SK-N-MC (cell line): ENCODE measurements around the gene SLC33A1.

ENCODE experiments used
- DNase-seq: peaks from one replicate; pipeline ENCODE4 v3.0.0-alpha.2; 2011; ENCODE audit warnings: low read depth, low spot score
- H3K27ac ChIP-seq: fragments of 200-600 bp; sonication (generic); 2 replicates; pipeline ENCODE4 v1.5.1; 2016; ENCODE audit warnings: mixed run types
- H3K36me3 ChIP-seq: fragments of 200-600 bp; sonication (generic); 2 replicates; pipeline ENCODE4 v1.6.1; 2017; ENCODE audit warnings: antibody characterized with exemption, low read length, mixed read lengths; ENCODE audit not compliant: insufficient read depth
- H3K4me3 ChIP-seq: fragments of 200-600 bp; sonication (generic); 2 replicates; pipeline ENCODE4 v1.5.1; 2016
- H3K9ac ChIP-seq: fragments of 200-600 bp; sonication (generic); 2 replicates; pipeline ENCODE4 v1.8.0; 2017; ENCODE audit warnings: mixed run types, mixed read lengths; ENCODE audit not compliant: insufficient read length
- H3K9me3 ChIP-seq: fragments of 200-600 bp; sonication (generic); 2 replicates; pipeline ENCODE4 v1.6.1; 2017; ENCODE audit warnings: low read depth, mild to moderate bottlenecking, antibody characterized with exemption, low read length, moderate library complexity, mixed read lengths
- EZH2 ChIP-seq: fragments of 200-600 bp; sonication (generic); IDR thresholded peaks from one replicate; pipeline ENCODE4 v1.6.1; 2017; ENCODE audit warnings: antibody characterized with exemption
- FOXP2 ChIP-seq: optimal IDR thresholded peaks from 2 replicates; pipeline ENCODE3; 2011; ENCODE audit warnings: mild to moderate bottlenecking, moderate library complexity; ENCODE audit not compliant: insufficient read depth; ENCODE audit errors: extremely low read length, control extremely low read depth
- POLR2AphosphoS5 ChIP-seq: IDR thresholded peaks from 2 replicates; pipeline ENCODE4 v1.6.1; 2012; ENCODE audit warnings: mild to moderate bottlenecking, low read depth, low read length, borderline replicate concordance

SLC33A1 gene

GRCh38 chr3:155780291-155780690 lies 73.9 kb downstream of the SLC33A1 start:
- Histone ChIP-seq H3K4me3 (no peak overlapping the region), H3K9me3 (0 out of 2 replicates have a peak, but pooled peaks cover 5% of the 10 kb centered on the region), H3K36me3 (peaks cover 12% of the 10 kb centered on the region), H3K9ac (no peak overlapping the region), H3K27ac (no peak overlapping the region)
- no peak for DNase-seq
- TF ChIP-seq FOXP2 (no peak), POLR2AphosphoS5 (no peak), EZH2 (no peak)

DNA sequence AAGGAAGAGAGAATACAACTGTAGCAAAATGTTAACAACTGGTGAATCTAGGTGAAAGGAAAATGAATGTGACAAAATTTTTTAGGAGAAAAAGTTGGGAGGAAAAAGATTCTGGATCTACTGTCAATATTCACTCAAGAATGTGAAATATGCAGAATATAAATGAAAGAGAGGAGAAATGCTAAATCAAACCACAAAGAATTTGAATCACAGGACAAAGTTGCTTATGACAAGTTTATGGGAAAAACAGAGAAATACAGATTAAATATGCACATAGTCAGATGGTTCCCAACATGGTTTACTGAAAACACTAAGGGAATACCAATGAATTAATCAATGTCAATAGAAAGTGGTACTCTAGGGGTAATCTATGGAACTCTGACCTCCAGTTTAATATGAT lies 75.8 kb downstream of the SLC33A1 start:
- TF ChIP-seq FOXP2 (no peak), POLR2AphosphoS5 (no peak), EZH2 (no peak)
- Histone ChIP-seq H3K9ac (no peak overlapping the region), H3K9me3 (0 out of 2 replicates have a peak, but pooled peaks cover 5% of the 10 kb centered on the region), H3K36me3 (peaks cover 14% of the 10 kb centered on the region), H3K27ac (peak overlapping the region; percentile 38; the same call in 1 of the 2 replicates), H3K4me3 (no peak overlapping the region)
- no peak for DNase-seq

DNA sequence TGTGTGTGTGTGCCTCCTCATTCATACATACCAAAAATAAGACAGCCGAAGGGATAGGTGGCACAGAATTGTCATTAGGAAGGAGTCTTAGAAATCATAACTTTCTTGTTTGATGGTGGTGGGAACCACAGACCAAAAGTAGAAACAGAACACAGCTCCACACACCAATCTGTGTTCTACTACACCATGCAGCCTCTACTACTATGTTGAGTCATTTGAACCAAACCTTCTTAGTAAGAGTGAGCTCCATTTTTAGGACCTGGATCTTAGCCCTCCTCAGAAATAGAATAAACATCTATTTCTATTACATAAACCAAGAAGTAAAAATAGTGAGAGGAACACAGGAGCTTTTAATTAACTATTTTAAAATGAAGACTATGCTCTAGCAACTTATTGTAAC lies 81.4 kb downstream of the SLC33A1 start:
- Histone ChIP-seq H3K9me3 (peaks cover 5% of the 10 kb centered on the region; the same call in 1 of the 2 replicates), H3K4me3 (no peak overlapping the region), H3K9ac (no peak overlapping the region), H3K27ac (no peak overlapping the region), H3K36me3 (peaks cover 10% of the 10 kb centered on the region)
- TF ChIP-seq EZH2 (no peak), POLR2AphosphoS5 (no peak), FOXP2 (no peak)
- DNase-seq = no peak

DNA sequence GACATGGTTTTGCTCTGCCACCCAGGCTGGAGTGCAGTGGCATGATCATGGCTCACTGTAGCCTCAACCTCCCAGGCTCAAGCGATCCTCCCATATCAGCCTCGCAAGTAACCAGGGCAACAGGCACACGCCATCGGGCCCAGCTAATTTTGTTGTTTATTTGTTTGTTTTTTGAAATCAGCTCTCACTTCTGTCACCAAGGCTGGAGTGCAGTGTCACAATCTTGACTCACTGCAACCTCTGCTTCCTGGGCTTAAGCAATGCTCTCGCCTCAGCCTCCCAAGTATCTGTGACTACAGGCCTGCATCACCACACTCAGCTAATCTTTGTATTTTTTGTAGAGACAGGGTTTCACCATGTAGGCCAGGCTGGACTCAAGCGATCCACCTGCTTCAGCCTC lies 83.1 kb downstream of the SLC33A1 start:
- Histone ChIP-seq H3K9ac (no peak overlapping the region), H3K36me3 (peaks cover 12% of the 10 kb centered on the region), H3K4me3 (no peak overlapping the region), H3K9me3 (peaks cover 5% of the 10 kb centered on the region; the same call in 1 of the 2 replicates), H3K27ac (no peak overlapping the region)
- TF ChIP-seq EZH2 (no peak), FOXP2 (no peak), POLR2AphosphoS5 (no peak)
- DNase-seq = no peak
